Stimulated activated CD4-positive, alpha-beta T cell treated with anti-CD3 and anti-CD28 coated beads, Interleukin-4, amount 100 ng/mL, for 48 hours (primary cell): ENCODE data around the gene RALB.
"Not testable (repeated sequence)": the region's sequence is repeated elsewhere in the genome, so short reads cannot be mapped to it uniquely, and the experiment has no call there.

Experiments
- DNase-seq, 2 donors: peaks; one replicate each; pipeline ENCODE4 v3.0.0-alpha.2; 2020; ENCODE audit warnings: low read depth in 2 of 2

RALB gene

GRCh38 chr2:120293096-120294007, 40.7 kb downstream of the RALB start:
- no peak for DNase-seq

- no peak for DNase-seq
Measured at GRCh38 chr2:120294008-120294340, 41.3 kb downstream of the RALB start.

DNA sequence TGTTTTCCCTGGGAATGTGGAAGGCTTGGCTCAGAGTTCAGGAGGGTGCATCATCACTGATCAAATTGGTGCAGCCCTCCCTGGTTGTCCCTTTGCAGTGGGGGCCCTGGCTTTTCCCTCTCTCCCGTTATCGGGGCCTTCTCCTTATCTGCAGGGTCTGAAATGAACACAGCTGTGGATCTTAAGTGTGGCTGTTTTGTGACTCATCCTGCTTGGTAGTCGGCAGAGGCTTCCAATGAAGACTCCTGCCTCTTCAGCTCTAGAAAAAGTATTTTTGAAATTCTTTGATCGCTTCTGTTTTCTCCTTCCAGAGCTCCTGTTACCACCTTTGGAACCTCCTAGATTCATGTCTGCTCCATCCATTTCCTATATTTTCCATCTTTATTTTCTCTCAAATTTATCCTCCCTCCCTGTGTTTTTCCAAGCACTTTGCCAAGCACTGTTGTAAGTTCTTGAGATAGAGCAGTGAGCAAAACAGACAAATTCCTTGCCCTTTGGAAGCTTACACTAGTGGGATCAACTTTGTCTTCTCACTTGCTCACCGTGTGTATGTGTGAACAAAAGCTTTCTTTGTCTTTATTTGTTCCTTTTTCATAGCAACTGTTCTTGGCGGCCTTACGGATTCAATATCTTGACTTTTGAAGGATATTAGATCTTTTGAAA, 45.7 kb downstream of the RALB start:
- DNase-seq: no peak

- no peak for DNase-seq
Measured at GRCh38 chr2:120299004-120299403, 46.4 kb downstream of the RALB start.

GRCh38 chr2:120299561-120299960, 46.9 kb downstream of the RALB start:
- DNase-seq: no peak

DNA sequence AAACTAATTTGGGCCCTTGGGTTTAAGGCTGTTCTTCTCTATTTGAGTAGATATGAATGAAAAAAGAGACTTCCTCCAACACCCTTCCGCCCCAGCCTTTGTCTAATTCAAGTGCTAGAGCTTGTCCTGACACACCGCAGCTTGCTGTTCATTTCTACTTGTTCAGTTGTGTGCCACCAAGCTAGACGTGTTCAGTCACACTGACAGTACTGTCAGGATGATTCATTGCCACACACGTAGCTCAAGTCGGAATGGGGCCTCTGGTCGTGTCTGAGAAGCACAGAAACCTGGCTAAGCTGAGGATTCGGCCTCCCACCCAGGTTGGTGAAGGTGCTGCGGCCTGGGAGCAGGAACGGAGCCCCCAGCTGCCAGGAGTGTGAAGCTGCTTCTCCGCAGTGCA, 47.7 kb downstream of the RALB start:
- DNase-seq: no peak

- no peak for DNase-seq
Measured at GRCh38 chr2:120301284-120301683, 48.6 kb downstream of the RALB start.

DNA sequence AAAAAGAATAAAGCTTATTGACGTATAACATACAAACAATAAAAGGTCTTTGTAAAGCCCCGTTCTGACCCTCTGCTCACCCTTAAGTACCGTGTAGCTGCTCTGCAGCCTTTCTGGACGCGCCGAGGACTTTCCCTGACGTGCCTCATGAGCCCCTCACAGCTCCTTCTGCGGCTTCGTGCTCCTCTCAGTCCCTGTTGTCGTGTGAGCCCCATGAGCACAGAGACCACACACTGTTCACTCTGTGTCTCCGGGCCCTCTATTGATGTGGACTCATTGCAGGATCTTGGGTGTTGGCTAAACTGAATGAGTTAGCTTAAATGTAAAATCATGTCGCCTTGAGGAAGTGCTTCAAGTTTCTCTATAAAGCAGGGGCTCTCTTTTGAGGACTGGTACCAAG, 49.6 kb downstream of the RALB start:
- DNase-seq: no peak

- no peak for DNase-seq
Measured at GRCh38 chr2:120303177-120303576, 50.5 kb downstream of the RALB start.

DNA sequence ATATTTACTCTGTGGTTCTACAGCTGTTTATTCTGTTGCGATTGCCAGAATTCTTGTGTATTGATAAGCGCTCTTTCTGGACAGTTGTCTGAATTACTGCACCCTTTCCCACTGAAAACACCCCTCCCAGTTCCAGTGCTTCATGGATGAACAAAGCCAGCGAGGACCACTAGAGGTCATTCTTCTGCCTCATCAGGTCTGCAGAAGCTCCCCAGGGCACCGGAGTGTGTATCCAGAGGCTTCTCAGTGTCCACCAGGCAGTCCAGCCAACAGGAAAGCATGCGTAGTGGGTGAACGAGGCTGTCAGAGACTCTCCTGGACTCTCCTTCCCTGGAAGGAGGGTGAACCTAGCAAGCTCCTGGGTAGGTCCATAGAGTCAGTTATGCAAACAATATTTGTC, 52.6 kb downstream of the RALB start:
- no peak for DNase-seq

DNA sequence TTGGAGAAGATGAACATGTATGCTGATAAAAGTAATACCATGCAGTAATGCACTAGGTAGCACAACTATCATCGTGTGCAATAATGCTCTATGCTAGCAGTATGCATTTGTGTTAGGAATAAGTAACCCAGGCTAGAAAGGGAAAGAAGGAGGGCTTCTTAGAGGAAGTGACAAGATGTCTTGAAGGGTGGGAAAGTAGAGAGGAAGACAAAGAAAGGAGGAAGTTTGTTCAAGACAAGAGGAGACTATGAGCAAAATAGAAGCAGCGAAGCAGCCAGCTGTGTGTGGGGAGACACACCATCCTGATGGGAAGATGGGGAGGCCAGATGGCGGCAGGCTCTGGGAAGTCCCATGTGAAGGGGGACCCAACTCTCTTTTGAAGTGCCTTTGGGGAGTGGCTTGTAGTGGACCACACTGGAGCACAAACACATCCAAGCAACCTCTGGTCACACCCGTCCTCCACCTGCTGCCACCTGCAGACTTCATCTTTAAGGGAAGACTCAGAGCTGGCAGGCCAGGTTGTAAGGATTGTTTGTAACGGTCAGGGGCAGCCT, 53.4 kb downstream of the RALB start:
- DNase-seq: no peak

- DNase-seq: no peak
Measured at GRCh38 chr2:120307482-120307881, 54.8 kb downstream of the RALB start.

DNA sequence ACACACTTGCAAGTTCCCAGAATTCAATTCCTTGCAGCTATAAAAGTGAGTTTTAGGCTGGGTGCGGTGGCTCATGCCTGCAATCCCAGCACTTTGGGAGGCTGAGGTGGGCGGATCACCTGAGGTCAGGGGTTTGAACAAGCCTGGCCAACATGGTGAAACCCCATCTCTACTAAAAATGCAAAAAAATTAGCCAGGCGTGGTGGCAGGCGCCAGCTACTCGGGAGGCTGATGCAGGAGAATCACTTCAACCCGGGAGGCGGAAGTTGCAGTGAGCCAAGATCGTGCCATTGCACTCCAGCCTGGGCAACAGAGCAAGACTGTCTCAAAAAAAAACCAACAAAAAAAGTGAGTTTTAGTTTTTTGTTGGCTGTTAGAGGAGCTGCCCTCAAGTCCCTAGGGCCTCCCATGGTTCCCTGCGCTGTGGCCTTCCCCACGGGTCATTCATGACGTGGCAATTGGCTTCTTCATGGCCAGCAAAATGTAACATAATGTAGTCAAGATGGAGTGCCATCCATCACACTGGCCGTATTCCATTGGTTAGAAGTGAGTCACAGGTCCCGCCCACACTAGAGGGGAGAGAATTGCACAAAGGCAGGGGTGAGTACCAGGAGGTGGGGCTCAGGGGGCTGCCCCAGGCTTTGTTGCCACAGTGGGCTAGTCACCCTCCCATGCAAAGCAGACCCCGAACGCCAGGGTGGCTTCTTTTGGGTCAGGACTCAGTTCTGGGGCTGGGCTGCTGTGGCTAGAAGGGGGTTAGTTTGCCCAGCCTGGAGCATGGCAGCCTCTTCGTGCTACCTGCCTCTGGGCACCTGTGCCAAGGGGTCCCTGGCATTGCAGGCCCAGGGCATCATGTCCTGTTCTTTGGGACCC, 55.6 kb downstream of the RALB start:
- no peak for DNase-seq

- no peak for DNase-seq
Measured at GRCh38 chr2:120310136-120310535, 57.5 kb downstream of the RALB start.

GRCh38 chr2:120310841-120311240, 58.2 kb downstream of the RALB start:
- not testable (repeated sequence) for DNase-seq

GRCh38 chr2:120312076-120312475, 59.4 kb downstream of the RALB start:
- DNase-seq: no peak

DNA sequence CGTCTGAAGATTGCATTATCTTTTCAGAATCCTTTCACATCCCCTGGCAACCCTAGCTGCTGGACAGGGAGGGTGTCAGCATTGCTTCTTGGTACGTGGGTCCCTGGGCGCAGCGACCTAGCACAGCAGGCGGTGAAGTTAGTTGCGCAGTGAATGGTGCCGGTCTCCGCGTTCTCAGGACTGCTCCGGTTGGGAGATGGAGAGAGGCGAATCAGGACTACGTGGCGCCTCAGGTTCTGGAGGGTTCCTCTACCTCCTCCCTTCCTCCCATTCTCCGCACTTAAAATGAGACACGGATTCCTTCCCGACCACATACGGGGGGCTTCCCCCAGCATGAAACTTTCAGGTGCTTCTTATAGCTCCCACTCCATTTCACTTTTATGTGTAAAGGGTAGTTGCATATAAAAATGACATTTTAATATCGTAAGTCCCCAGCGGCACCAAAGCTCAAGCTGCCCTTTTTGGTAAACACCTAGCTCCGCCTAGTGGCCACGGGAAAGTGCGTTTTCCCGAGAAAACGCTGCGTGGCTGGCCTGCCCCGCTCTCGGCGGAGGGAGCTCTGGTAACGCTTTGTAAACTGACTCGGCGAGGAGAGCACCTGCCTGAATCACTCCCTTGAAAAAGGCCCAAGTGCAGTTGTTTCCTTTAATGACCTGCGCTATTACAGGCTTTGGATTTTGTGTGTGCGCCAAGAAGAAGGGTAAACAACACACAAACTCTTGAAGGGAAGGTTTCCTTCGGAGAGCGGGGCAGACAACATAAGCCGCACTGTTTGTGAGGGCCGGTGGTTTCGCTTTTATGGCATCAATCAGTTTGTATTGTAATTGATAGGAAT, 60.4 kb downstream of the RALB start:
- DNase-seq: peak; percentile 70 to 75

DNA sequence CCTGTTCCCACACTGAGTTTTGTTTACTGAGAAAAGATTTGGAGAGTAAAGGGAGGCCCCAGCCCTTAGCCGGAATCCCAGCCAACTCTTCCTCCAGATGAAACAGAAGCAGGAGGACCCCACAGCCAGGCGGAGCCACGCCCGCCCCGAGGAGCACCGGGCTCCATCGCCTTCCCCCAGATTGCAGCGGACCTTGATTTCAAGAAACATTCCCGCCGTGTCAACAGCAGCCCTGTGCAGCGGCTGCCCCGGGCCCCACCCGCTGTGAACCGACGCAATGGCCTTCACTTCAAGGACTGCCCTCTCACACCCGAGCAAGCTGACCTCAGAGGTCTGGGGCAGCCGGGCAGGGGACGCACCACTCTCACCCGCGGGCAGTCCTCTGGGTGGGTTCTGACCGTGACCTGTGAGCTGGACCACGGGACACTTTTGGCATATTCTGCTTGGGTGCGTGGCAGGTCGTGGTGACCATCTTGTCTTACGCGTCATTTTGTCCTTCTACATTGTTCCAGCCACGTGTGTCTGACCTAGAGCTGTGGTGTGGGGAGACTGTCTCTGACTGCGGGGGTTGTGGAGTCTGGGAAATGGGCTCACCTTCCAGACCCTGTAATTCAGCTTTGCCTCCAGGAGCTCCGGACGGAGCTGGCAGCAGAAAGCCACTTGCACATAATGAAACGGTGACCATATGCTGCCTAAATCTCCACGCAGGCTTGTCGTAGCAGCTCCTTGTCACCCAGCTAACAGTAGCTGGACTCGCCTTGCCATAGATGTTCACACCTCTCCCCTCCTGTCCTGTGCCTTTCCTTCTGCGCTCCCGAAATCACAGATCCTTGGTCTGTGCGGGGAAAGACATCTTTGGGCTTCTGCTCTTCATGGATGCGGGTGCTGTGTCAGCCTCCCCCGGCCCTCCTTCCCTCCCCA, 61.3 kb downstream of the RALB start:
- no peak for DNase-seq

GRCh38 chr2:120314690-120315366, 62.2 kb downstream of the RALB start:
- no peak for DNase-seq
